CD14-positive monocyte (primary cell): ENCODE measurements around the gene GDPD2. TPM values are rescaled to one million over a fixed set of nuclear protein-coding genes. Genes with fewer than 3 reads are reported as not detected.
A peak's percentile ranks its signal among the peaks of the same experiment; 100 is the strongest.

Experiments
- DNase-seq, 3 donors: peaks; one replicate each; pipeline ENCODE4 v3.0.0-alpha.2; 2011 to 2022
- H2AFZ ChIP-seq: 2 replicates; pipeline ENCODE4 v1.6.0; 2012; ENCODE audit warnings: mild to moderate bottlenecking, low read depth, low read length, inconsistent platforms; ENCODE audit not compliant: insufficient read depth, poor library complexity, severe bottlenecking
- H3K27ac ChIP-seq, 2 donors: 1 replicate in 1 of 2; 2 replicates in 1 of 2; pipeline ENCODE4 v1.5.1; 2012 to 2013; ENCODE audit warnings: low read length in 2 of 2, control low read depth in 1 of 2, inconsistent platforms in 1 of 2, low read depth in 1 of 2, mild to moderate bottlenecking in 1 of 2
- H3K27me3 ChIP-seq, 2 donors: one replicate each; pipeline versions ENCODE4 v1.6.0 to v1.6.1; 2011 to 2013; ENCODE audit warnings: low read length in 2 of 2; ENCODE audit not compliant: control insufficient read depth in 2 of 2, insufficient read depth in 2 of 2
- H3K36me3 ChIP-seq, 2 donors: replicated peaks in 1 of 2; 1 replicate in 1 of 2; 2 replicates in 1 of 2; pipeline versions ENCODE4 v1.5.1 to v1.6.1; 2012 to 2013; ENCODE audit warnings: low read length in 2 of 2, control low read depth in 1 of 2, inconsistent platforms in 1 of 2, mild to moderate bottlenecking in 1 of 2; ENCODE audit not compliant: insufficient read depth in 2 of 2, control insufficient read depth in 1 of 2
- H3K4me1 ChIP-seq, 2 donors: 1 replicate in 1 of 2; 2 replicates in 1 of 2; pipeline versions ENCODE4 v1.5.1 to v1.6.1; 2012 to 2013; ENCODE audit warnings: low read length in 2 of 2, control low read depth in 1 of 2, inconsistent platforms in 1 of 2, mild to moderate bottlenecking in 1 of 2, moderate library complexity in 1 of 2; ENCODE audit not compliant: insufficient read depth in 2 of 2, control insufficient read depth in 1 of 2
- H3K4me2 ChIP-seq: replicated peaks from 2 replicates; pipeline ENCODE3; 2012; ENCODE audit warnings: low read length, moderate library complexity, mild to moderate bottlenecking; ENCODE audit not compliant: poor library complexity, severe bottlenecking; ENCODE audit errors: extremely low read depth
- H3K4me3 ChIP-seq, 3 experiments: fragments of 200-600 bp in 1 of 3; sonication (generic) in 1 of 3; replicated peaks in 1 of 3; 1 replicate in 2 of 3; 2 replicates in 1 of 3; pipeline ENCODE4 v1.5.1; 2011 to 2013; ENCODE audit warnings: low read length in 3 of 3, mild to moderate bottlenecking in 3 of 3, control low read depth in 2 of 3, low read depth in 2 of 3, inconsistent platforms in 1 of 3, moderate library complexity in 1 of 3
- H3K79me2 ChIP-seq: 2 replicates; pipeline ENCODE4 v1.6.0; 2012; ENCODE audit warnings: mild to moderate bottlenecking, control low read depth, inconsistent platforms, low read length, moderate library complexity; ENCODE audit not compliant: insufficient read depth
- H3K9ac ChIP-seq: 2 replicates; pipeline ENCODE4 v1.6.0; 2017; ENCODE audit warnings: low read length, mild to moderate bottlenecking; ENCODE audit not compliant: insufficient read depth, poor library complexity, severe bottlenecking
- H3K9me3 ChIP-seq, 2 donors: replicated peaks in 1 of 2; 1 replicate in 1 of 2; 2 replicates in 1 of 2; pipeline versions ENCODE4 v1.5.1 to v1.6.1; 2012 to 2013; ENCODE audit warnings: low read length in 2 of 2, control low read depth in 1 of 2; ENCODE audit not compliant: control insufficient read depth in 1 of 2, insufficient read depth in 1 of 2
- H4K20me1 ChIP-seq: 2 replicates; pipeline ENCODE4 v1.6.0; 2012; ENCODE audit warnings: mild to moderate bottlenecking, low read length, control low read depth, moderate library complexity; ENCODE audit not compliant: insufficient read depth
- H3K27ac Mint-ChIP-seq, 7 donors: one replicate each; pipeline ENCODE4 v1.8.0; 2020; ENCODE audit warnings: mild to moderate bottlenecking in 7 of 7, mixed read lengths in 7 of 7, moderate library complexity in 6 of 7, inconsistent platforms in 2 of 7
- H3K27me3 Mint-ChIP-seq, 3 donors: one replicate each; pipeline ENCODE4 v1.8.0; 2021 to 2022; ENCODE audit warnings: low read depth in 3 of 3, mild to moderate bottlenecking in 3 of 3, mixed read lengths in 3 of 3, moderate library complexity in 3 of 3, inconsistent platforms in 1 of 3
- H3K36me3 Mint-ChIP-seq, 2 donors: one replicate each; pipeline ENCODE4 v1.8.0; 2020; ENCODE audit warnings: mixed read lengths in 2 of 2, inconsistent platforms in 1 of 2, mild to moderate bottlenecking in 1 of 2
- H3K4me1 Mint-ChIP-seq: one replicate; pipeline ENCODE4 v1.8.0; 2020; ENCODE audit warnings: mild to moderate bottlenecking, mixed read lengths
- H3K4me3 Mint-ChIP-seq, 2 donors: one replicate each; pipeline ENCODE4 v1.8.0; 2020; ENCODE audit warnings: mild to moderate bottlenecking in 2 of 2, mixed read lengths in 2 of 2, moderate library complexity in 1 of 2
- H3K9me3 Mint-ChIP-seq, 7 donors: one replicate each; pipeline ENCODE4 v1.8.0; 2020 to 2022; ENCODE audit warnings: mixed read lengths in 7 of 7, mild to moderate bottlenecking in 6 of 7, moderate library complexity in 6 of 7, inconsistent platforms in 2 of 7
- CTCF ChIP-seq: fragments of 200-600 bp; IDR thresholded peaks from one replicate; pipeline ENCODE4 v1.8.0; 2022; ENCODE audit warnings: antibody characterized with exemption, mild to moderate bottlenecking
- WGBS: methylation state at CpG from one replicate; pipeline ENCODE4 v1.1.5; 2013; ENCODE audit warnings: missing lambda C conversion rate; ENCODE audit not compliant: insufficient coverage; 5-methylcytosine and 5-hydroxymethylcytosine counted together
- intact Hi-C, 2 donors: fragments of 100-400 bp; cut with micrococcal nuclease; formaldehyde crosslinking; loops; one replicate each; pipeline versions ENCODE4 v1.15.0 to v1.15.1; 2023
- polyA plus RNA-seq, 3 donors: library from polyadenylated mRNA; depleted of rRNA in 1 of 3; unstranded in 2 of 3; stranded (reverse) in 1 of 3; fragments of 300-500 nt in 2 of 3; fragments of >200 nt in 1 of 3; fragmentation: Illumina TruSeq in 2 of 3; gene quantifications; 1 replicate in 2 of 3; 2 replicates in 1 of 3; pipeline ENCODE4 v1.2.3, GENCODE V29; 2012 to 2021

The GDPD2 gene
- polyA plus RNA-seq, 3 donors = not detected

GRCh38 chrX:70453024-70453618 lies 30.0 kb downstream of the GDPD2 start:
- peaks cover 28 to 62% (median 55%) of the 10 kb centered on the region in 3 donors for H3K27me3 Mint-ChIP-seq
- no peak for TF ChIP-seq CTCF

GRCh38 chrX:70454441-70455365 lies 31.6 kb downstream of the GDPD2 start:
- Histone ChIP-seq H2AFZ (no peak overlapping the region), H4K20me1 (no peaks in the 10 kb centered on the region), H3K9ac (no peak overlapping the region), H3K79me2 (no peaks in the 10 kb centered on the region), H3K9me3 (no peaks in the 10 kb centered on the region), H3K36me3 (no peaks in the 10 kb centered on the region), H3K4me3 (peak overlapping the region in 1 of 3 experiments; percentile 30), H3K27ac (no peak overlapping the region), H3K4me2 (peak overlapping the region; percentile 42), H3K27me3 (peaks cover 21 to 45% of the 10 kb centered on the region in 2 donors), H3K4me1 (peaks cover 16 to 19% of the 10 kb centered on the region in 2 donors)
- Mint-ChIP-seq H3K9me3 (peaks cover 0 to 8% (median 0%) of the 10 kb centered on the region in 7 donors), H3K4me1 (peaks cover 20% of the 10 kb centered on the region), H3K4me3 (peak overlapping the region in 1 of 2 donors; percentile 62), H3K27me3 (peaks cover 30 to 62% (median 57%) of the 10 kb centered on the region in 3 donors), H3K27ac (no peak overlapping the region), H3K36me3 (no peaks in the 10 kb centered on the region)
- 0% methylated on average over 10 of the region's 48 CpGs for WGBS
- peak; percentile 78 for TF ChIP-seq CTCF
- intact Hi-C loops = no loop called here
- peak in 2 of 3 donors; percentile 11 to 25 for DNase-seq

More at GRCh38 chrX:70453024-70453618, 30.0 kb downstream of the GDPD2 start:
- DNase-seq = peak in 2 of 3 donors; percentile 5 to 22
- Histone ChIP-seq H3K27me3 (peaks cover 21 to 45% of the 10 kb centered on the region in 2 donors), H4K20me1 (no peaks in the 10 kb centered on the region), H3K36me3 (no peaks in the 10 kb centered on the region), H3K79me2 (no peaks in the 10 kb centered on the region), H2AFZ (peak overlapping the region; percentile 77), H3K4me1 (peaks cover 16 to 19% of the 10 kb centered on the region in 2 donors), H3K9me3 (no peaks in the 10 kb centered on the region), H3K4me2 (peak overlapping the region; percentile 68), H3K27ac (no peak overlapping the region), H3K9ac (no peak overlapping the region), H3K4me3 (peak overlapping the region in 1 of 3 experiments; percentile 72)
- 40% methylated on average over 1 of the region's 5 CpGs for WGBS
- no peak overlapping the region for H3K27ac Mint-ChIP-seq
- peaks cover 0 to 8% (median 0%) of the 10 kb centered on the region in 7 donors for H3K9me3 Mint-ChIP-seq
- H3K4me3 Mint-ChIP-seq = peak overlapping the region; percentile 68 to 78
- no peaks in the 10 kb centered on the region for H3K36me3 Mint-ChIP-seq
- intact Hi-C loops = no loop called here
- peaks cover 20% of the 10 kb centered on the region for H3K4me1 Mint-ChIP-seq
